HG03457 (cell line): Measurements from ENCODE around the gene P4HA3.
"Not testable (repeated sequence)": the region's sequence is repeated elsewhere in the genome, so short reads cannot be mapped to it uniquely, and the experiment has no call there.

Experiments
- ATAC-seq: cut with Tn5 transposase; IDR thresholded peaks from one replicate; pipeline ENCODE4 v1.9.1; 2021; ENCODE audit warnings: moderate number of reproducible peaks; ENCODE audit not compliant: unreplicated experiment

P4HA3 gene

GRCh38 chr11:74311352-74311926 lies at the start of gene P4HA3:
TSS of gene P4HA3 (minus strand) at chr11:74311640. CDS start at chr11:74311611, 29 bp downstream.
- no peak for ATAC-seq

DNA sequence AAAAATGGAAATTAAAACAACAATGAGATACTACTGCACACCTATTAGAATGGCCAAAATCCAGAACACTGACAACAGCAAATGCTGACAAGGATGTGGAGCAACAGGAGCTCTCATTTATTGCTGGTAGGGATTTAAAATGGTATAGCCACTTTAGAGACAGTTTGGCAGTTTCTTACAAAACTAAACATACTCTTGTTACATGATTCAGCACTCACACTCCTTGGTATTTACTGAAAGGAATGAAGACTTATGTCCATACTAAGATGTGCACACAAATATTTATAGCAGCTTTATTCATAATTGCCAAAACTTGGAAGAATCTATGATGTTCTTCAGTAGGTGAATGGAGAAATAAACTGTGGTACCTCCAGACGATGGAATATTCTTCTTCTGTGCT lies 46.0 kb upstream of the P4HA3 start:
- ATAC-seq = no peak

GRCh38 chr11:74355626-74356025 lies 44.2 kb upstream of the P4HA3 start:
- no peak for ATAC-seq

DNA sequence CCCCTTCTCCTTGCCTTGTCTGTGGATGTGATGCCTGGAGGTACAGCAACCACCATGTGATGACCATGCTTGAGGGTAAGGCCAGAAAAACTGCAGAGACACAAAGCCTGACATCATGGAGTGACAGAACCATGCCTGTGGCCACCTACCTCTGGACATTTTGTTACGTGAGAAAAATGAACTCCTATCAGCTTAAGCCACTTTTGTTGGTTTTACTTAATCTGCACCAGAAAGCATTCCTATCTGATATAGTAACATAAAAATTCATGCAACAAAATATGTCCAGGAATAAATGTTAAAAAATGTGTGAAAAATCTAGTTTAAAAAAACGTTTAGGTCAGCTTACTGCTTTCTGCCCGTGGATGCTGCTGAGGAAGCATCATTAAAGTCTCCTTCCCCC lies 42.6 kb upstream of the P4HA3 start:
- no peak for ATAC-seq

DNA sequence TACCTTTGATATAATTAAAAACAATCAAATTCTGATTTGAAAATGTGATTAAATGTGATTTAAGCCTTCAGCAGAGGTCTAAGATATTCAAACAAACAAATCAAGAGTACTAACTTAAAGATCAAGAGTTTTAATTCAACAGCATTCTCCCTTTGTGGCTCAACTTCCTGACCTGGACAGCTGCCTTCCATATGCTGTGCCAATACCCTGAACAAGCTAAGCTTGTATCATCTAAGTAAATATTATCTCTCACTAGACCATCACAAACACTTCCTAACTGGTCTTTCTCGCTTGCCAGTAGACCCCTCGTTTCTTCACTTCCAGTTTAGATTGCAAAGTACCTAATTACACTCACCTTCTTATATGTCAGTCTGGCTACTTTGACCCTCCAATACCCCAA lies 35.9 kb upstream of the P4HA3 start:
- no peak for ATAC-seq

DNA sequence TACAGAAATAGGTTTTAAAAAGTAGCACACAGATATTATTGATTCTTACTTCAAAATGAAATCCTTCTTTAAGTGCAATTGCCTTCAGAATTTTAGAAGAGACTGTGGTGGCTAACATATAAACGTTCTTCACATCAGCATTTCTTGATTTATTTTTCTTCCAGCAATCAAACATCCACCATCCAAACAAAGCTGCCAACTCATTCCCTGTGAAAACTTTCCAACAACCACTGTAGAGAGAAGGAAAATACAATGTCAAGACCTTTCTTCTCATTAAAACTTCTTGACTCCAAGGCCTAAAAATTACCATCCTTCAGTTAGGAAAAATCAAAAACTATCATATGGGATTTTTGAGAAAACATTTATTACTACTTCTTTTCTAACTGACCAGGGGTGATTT lies 34.0 kb upstream of the P4HA3 start:
- no peak for ATAC-seq

DNA sequence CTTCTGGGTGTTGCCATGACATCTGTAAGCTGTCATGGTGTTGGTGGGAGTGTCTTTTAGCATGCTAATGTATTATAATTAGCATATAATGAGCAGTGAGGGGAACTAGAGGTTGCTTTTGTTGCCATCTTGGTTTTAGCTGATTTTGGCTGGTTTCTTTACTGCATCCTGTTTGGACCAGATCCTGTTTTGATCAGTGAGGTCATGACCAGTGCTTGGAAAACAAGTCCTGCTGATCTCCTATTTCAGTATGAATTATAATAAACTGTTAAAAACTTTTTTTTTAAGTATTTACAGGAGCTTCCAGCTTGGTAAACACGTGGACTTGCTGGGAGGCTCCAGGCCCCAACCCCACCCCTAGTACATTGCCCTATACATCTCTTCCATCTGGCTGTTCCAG lies 30.5 kb upstream of the P4HA3 start:
- ATAC-seq = no peak

DNA sequence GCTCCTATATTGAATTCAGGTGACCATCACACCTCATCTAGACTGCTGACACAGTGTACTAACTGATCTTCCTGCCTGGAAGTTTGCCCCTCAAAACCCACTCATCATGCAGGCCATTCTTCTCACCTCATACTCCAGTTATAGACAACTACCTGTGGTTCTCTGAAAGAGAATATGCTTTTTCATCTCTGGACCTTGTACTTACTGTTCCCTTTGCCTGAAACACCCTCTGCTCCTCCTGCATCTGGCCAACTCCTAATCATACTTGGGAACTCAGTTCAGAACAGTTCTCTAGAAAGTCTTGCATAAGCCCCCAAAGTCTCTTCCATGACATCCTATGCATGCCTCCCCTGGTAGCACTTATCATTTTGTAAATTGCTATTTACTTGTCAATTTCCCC lies 28.2 kb upstream of the P4HA3 start:
- no peak for ATAC-seq

DNA sequence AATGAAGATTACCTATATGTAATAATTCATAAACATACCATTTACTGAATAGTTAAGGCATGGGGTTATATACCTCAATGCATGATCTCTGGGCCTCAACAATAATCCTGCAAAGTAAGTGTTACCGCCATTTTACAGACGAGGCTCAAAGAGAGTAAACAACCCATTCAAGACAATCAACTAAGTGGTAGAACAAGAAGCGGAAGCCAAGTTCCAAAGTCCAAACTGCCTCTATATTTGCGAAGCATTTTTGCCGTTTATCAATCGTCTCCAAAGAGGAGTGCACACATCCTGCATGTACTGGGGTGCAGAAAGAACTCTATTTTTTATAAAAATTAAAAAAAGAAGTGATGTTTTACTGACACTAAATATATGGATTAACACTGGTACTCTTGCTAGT lies 27.5 kb upstream of the P4HA3 start:
- no peak for ATAC-seq

DNA sequence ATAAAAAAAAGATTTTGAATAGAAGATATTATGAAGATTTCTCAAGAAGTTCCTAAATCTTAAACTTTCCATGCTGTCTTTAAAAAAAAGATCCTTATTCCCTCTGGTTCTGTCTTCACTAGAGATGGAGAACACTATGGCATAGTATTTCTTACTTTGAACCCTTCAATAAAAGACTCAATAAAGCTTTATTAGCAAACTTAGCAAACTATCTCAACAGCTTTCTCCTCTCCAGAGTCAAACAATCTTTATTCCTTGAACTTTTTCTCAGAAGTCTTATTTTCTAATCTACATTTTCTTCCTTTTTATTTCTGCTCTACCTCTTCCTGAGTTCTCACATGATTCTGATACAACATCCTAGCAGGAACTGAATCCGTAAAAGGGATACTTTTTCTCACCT lies 21.8 kb upstream of the P4HA3 start:
- ATAC-seq = no peak

- no peak for ATAC-seq
These were observed 20.9 kb upstream of the P4HA3 start for GRCh38 chr11:74332291-74332690.

- ATAC-seq = not testable (repeated sequence)
These were observed 19.6 kb upstream of the P4HA3 start for GRCh38 chr11:74331000-74331399.

DNA sequence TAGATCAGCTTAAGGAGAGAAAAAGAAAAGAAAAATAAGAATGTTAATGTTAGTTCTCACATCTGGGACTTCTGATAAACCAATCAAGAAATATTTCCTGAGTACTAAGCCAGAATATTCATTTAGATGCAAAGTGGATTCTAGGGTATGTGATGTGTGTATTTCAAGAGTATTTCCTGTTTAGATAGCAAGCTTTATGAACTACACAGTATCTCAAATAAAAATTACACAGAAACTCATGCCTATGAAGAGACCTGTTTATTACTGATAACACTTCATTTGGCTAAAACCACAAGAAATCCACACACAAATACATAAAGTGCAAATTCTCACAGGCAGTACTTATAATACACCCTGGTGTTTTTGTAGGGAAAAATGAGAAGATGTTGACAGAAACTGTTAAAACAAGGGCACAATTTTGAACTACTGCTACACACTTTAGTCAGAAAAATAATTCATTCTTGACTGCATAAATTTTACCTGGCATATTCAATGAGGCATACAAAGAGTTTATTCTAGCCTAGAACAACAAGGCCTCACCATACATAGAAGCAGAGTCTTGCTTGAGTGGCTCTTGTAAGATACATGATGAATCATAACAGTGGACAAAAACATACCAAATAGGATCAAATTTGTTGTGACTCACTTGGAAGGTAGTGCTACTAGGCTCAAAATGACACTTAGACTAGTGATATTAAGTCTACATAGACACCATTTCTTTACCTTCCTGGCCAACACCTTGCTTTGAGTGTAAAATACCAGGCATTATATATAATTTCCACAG lies 18.8 kb upstream of the P4HA3 start:
- ATAC-seq = no peak

DNA sequence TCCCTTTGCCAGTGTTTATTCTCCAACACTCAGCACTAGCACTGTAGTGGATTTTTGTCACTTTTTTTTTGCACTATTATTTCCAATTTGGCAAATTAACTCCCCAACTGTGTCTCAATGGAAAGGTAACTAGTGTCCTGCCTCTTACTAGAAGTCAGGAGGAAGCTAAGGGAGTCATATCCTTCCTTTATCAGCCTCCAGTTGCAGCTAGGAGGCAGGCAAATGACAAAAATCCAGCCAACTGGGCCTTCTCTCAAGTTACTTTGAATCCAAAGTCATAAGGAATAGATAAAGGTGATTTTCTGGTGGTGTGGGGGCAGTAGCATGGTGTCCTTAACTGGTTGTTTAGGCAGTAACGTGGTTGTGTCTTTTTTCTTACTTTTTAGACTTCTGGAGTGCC lies 15.6 kb upstream of the P4HA3 start:
- ATAC-seq = no peak

DNA sequence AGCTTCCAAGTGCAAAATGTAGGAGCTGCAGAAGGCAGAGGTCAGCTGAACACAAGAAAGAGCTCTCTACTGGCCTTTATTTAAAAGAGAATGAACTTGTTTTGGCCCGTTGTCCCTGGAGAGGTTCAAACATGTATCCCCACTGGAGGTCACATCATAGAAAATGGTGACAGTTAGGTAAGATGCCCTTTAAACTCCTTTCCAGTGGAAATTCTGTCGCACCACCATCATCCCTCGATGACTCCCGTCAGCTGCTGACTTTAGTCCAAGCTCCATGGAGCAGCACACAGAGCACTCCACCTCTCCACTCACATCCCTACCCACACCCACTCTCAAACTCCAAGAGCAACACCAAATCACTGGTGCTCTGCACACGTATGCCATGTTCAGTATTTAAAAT lies 15.2 kb upstream of the P4HA3 start:
- ATAC-seq = no peak

- ATAC-seq = no peak
These were observed 14.5 kb upstream of the P4HA3 start for GRCh38 chr11:74325649-74326645.

GRCh38 chr11:74322667-74323066 lies 11.2 kb upstream of the P4HA3 start:
- ATAC-seq = no peak

DNA sequence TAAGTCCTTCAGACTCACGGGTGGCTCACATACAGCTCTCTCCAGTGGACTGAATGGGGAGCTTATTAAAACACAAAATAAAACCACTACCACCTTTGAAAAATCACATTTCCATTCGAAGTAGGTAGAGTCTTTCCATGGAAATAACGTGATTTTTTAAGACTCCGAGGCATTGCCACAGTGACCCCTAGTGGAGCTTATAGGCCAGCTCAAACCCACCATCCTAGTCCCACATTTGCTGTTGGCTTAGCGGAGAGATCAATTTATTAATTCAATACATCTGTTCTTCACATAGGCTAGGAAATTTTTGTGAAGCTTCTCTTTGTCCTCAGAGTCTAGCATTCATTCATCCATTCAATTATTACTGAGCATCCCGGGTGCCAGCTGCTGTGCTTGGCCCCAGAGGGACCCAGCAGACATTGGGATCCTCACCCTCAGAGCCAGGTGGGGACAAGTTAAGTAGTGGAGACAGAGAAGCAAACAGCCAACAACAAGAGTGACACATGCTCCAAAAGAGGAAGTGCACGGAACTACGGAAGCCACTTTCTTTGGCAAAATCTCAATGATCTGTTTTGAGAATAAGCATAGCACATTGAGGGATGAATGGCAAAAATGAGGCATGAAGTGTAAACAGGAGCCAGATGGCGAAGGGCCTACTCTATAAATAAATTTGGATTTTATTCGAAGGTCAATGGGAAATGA lies 10.2 kb upstream of the P4HA3 start:
- ATAC-seq = no peak

GRCh38 chr11:74320538-74320937 lies 9.1 kb upstream of the P4HA3 start:
- ATAC-seq = no peak

DNA sequence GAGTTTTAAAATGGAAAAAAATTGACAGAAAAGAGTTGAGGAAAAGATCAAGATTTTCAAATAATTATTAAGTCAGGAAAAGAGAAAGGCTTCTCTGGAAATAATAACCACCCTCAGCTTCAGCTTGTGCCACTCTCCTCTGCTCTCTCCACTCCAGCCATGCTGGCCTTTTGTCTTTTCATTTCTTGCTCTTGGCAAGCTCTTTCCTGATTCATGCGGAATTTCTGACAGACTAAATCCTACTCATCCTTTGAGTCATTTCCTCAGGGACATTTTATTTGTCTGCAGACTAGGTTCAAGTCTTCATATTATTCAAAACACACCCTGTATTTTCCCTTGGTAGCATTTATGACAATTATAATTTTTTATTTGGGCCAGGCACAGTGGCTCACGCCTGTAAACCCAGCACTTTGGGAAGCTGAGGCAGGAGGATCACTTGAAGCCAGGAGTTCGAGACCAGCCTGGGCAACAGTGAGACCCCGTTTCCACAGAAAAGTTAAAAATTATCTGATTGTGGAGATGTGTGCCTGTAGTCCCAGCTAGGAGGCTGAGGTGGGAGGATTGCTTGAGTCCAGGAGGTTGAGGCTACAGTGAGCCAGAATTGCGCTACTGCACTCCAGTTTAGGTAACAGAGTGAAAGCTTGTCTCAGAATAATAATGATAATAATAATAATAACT lies 7.8 kb upstream of the P4HA3 start:
- ATAC-seq = no peak
